HCT116 (cell line): ENCODE data around the gene TNFRSF19. TPM values are rescaled to one million over a fixed set of nuclear protein-coding genes. Genes with fewer than 3 reads are reported as not detected.

Experiments used
- ATAC-seq: fragments of 200-7000 bp; cut with Tn5 transposase; 2 replicates; pipeline ENCODE4 v1.9.1; 2020; ENCODE audit warnings: mild to moderate bottlenecking, moderate library complexity
- BruUV-seq: library from RNA; stranded (reverse); fragments of 400-500 nt; replicated peaks from 2 replicates; lab custom pipeline; 2021; lab: Mats Ljungman, UMichigan
- CTCF ChIA-PET: fragments of 300-600 bp; sonication (Branson Sonifier 250); formaldehyde crosslinking; loops from one replicate; lab custom pipeline; 2021; ENCODE audit warnings: antibody characterized with exemption; lab: Charles Lee
- POLR2A ChIA-PET: fragments of 300-600, 350-600 bp; sonication (Branson Sonifier 250); formaldehyde crosslinking; loops from one replicate; lab custom pipeline; 2021; ENCODE audit warnings: antibody characterized with exemption; lab: Charles Lee
- RAD21 ChIA-PET, 2 experiments: fragments of 300-600 bp; sonication (Branson Sonifier 250); formaldehyde crosslinking; loops; one replicate each; lab custom pipeline; 2023; ENCODE audit warnings: low total read pairs in 2 of 2; ENCODE audit not compliant: uncharacterized antibody in 2 of 2, unreplicated experiment in 2 of 2, low non-redundant PET in 1 of 2; lab: Charles Lee
- DNase-seq: peaks from one replicate; pipeline ENCODE4 v3.0.0-alpha.2; 2010; ENCODE audit warnings: low read depth, low spot score
- H2AFZ ChIP-seq: fragments of 200-600 bp; shearing (Covaris generic), sonication (generic); 2 replicates; pipeline ENCODE4 v1.6.1; 2017; ENCODE audit warnings: low read depth, mixed run types, mixed read lengths, antibody characterized with exemption, low read length; ENCODE audit not compliant: poor library complexity, severe bottlenecking
- H3K27ac ChIP-seq: 2 replicates; pipeline ENCODE4 v1.5.1; 2012; ENCODE audit warnings: low read depth, low read length
- H3K27me3 ChIP-seq: fragments of 200-600 bp; sonication (generic); 2 replicates; pipeline ENCODE4 v1.6.1; 2016; ENCODE audit warnings: mixed run types, low read length, mixed read lengths; ENCODE audit not compliant: insufficient read depth
- H3K36me3 ChIP-seq, 2 experiments: fragments of 200-500 bp in 1 of 2; fragments of 200-600 bp in 1 of 2; sonication (Bioruptor generic) in 1 of 2; sonication (generic) in 1 of 2; 2 replicates each; pipeline versions ENCODE4 v1.5.1 to v1.6.1; 2014 to 2016; ENCODE audit warnings: low read length in 2 of 2, inconsistent platforms in 1 of 2, mixed read lengths in 1 of 2, mixed run types in 1 of 2; ENCODE audit not compliant: insufficient read depth in 2 of 2, control insufficient read depth in 1 of 2
- H3K4me1 ChIP-seq, 2 experiments: fragments of 200-600 bp in 1 of 2; sonication (generic) in 1 of 2; 2 replicates each; pipeline versions ENCODE4 v1.5.1 to v1.6.1; 2012 to 2017; ENCODE audit warnings: low read length in 2 of 2, inconsistent platforms in 1 of 2, mild to moderate bottlenecking in 1 of 2, mixed read lengths in 1 of 2, mixed run types in 1 of 2, moderate library complexity in 1 of 2; ENCODE audit not compliant: insufficient read depth in 2 of 2, control insufficient read depth in 1 of 2
- H3K4me2 ChIP-seq: fragments of 200-600 bp; sonication (generic); 2 replicates; pipeline ENCODE4 v1.6.1; 2017; ENCODE audit warnings: mixed run types, low read length, mixed read lengths
- H3K4me3 ChIP-seq, 2 experiments: fragments of 200-600 bp in 1 of 2; sonication (generic) in 1 of 2; replicated peaks in 1 of 2; 2 replicates each; pipeline ENCODE4 v1.5.1; 2011 to 2016; ENCODE audit warnings: low read length in 2 of 2, control low read depth in 1 of 2, low read depth in 1 of 2, mild to moderate bottlenecking in 1 of 2, mixed read lengths in 1 of 2, mixed run types in 1 of 2
- H3K79me2 ChIP-seq: fragments of 200-600 bp; sonication (generic); 2 replicates; pipeline ENCODE4 v1.6.1; 2017; ENCODE audit warnings: mild to moderate bottlenecking, mixed run types, low read length, moderate library complexity, mixed read lengths; ENCODE audit not compliant: insufficient read depth
- H3K9ac ChIP-seq: fragments of 200-600 bp; sonication (generic); 2 replicates; pipeline ENCODE4 v1.6.1; 2016; ENCODE audit warnings: low read length, mixed read lengths
- H3K9me2 ChIP-seq: fragments of 200-600 bp; sonication (generic), shearing (Covaris generic); 2 replicates; pipeline ENCODE4 v1.6.1; 2017; ENCODE audit warnings: mixed run types, mild to moderate bottlenecking, moderate library complexity; ENCODE audit not compliant: insufficient read depth
- H3K9me3 ChIP-seq, 2 experiments: fragments of 200-500 bp in 1 of 2; fragments of 200-600 bp in 1 of 2; sonication (Bioruptor generic) in 1 of 2; sonication (generic) in 1 of 2; 2 replicates each; pipeline ENCODE4 v1.6.1; 2014 to 2017; ENCODE audit warnings: low read length in 2 of 2, mixed read lengths in 2 of 2, inconsistent platforms in 1 of 2, low read depth in 1 of 2, mild to moderate bottlenecking in 1 of 2, mixed run types in 1 of 2, moderate library complexity in 1 of 2; ENCODE audit not compliant: control insufficient read depth in 1 of 2, insufficient read depth in 1 of 2
- H4K20me1 ChIP-seq: fragments of 200-600 bp; sonication (generic), shearing (Covaris generic); 2 replicates; pipeline ENCODE4 v1.6.1; 2017; ENCODE audit warnings: mixed run types, mild to moderate bottlenecking, moderate library complexity; ENCODE audit not compliant: insufficient read depth
- CBX3 ChIP-seq: IDR thresholded peaks from 2 replicates; pipeline ENCODE4 v1.6.1; 2012; ENCODE audit warnings: low read depth
- CTCF ChIP-seq, 3 experiments: fragments of 200-600 bp in 1 of 3; sonication (generic) in 1 of 3; IDR thresholded peaks in 2 of 3; conservative IDR thresholded peaks in 1 of 3; 2 replicates each; pipeline ENCODE4 v1.5.1; 2012 to 2017; ENCODE audit warnings: low read depth in 2 of 3, low read length in 2 of 3, antibody characterized with exemption in 1 of 3, borderline replicate concordance in 1 of 3, control low read depth in 1 of 3, mild to moderate bottlenecking in 1 of 3, mixed read lengths in 1 of 3, mixed run types in 1 of 3, moderate library complexity in 1 of 3; ENCODE audit not compliant: insufficient read depth in 1 of 3
- EGR1 ChIP-seq: IDR thresholded peaks from 2 replicates; pipeline ENCODE4 v1.6.1; 2012; ENCODE audit warnings: low read depth
- ELF1 ChIP-seq: IDR thresholded peaks from 2 replicates; pipeline ENCODE4 v1.6.1; 2012; ENCODE audit warnings: low read depth, borderline replicate concordance
- EZH2phosphoT487 ChIP-seq: fragments of 200-600 bp; IDR thresholded peaks from 2 replicates; pipeline ENCODE4 v1.6.1; 2018; ENCODE audit warnings: antibody characterized with exemption, borderline replicate concordance
- MAX ChIP-seq: IDR thresholded peaks from 2 replicates; pipeline ENCODE4 v1.6.1; 2012
- POLR2A ChIP-seq: IDR thresholded peaks from 2 replicates; pipeline ENCODE4 v1.7.0; 2011; ENCODE audit warnings: borderline replicate concordance; ENCODE audit not compliant: insufficient read depth, insufficient read length; ENCODE audit errors: extremely low read depth
- REST ChIP-seq: IDR thresholded peaks from 2 replicates; pipeline ENCODE4 v1.6.1; 2012; ENCODE audit warnings: low read depth
- SIN3A ChIP-seq: IDR thresholded peaks from 2 replicates; pipeline ENCODE4 v1.6.1; 2012; ENCODE audit warnings: low read depth
- SP1 ChIP-seq: IDR thresholded peaks from 2 replicates; pipeline ENCODE4 v1.6.1; 2012; ENCODE audit warnings: low read depth
- TCF7L2 ChIP-seq: IDR thresholded peaks from 2 replicates; pipeline ENCODE4 v1.7.0; 2011; ENCODE audit warnings: borderline replicate concordance, inconsistent platforms; ENCODE audit not compliant: insufficient read depth, insufficient read length; ENCODE audit errors: extremely low read depth
- ZBTB33 ChIP-seq: IDR thresholded peaks from 2 replicates; pipeline ENCODE4 v1.6.1; 2011; ENCODE audit warnings: mild to moderate bottlenecking, low read length, moderate library complexity; ENCODE audit not compliant: insufficient replicate concordance; ENCODE audit errors: extremely low read depth
- ZFX ChIP-seq: fragments of 450-650 bp; IDR thresholded peaks from 2 replicates; pipeline ENCODE4 v1.6.1; 2017
- ZNF274 ChIP-seq: fragments of 200-500 bp; sonication (Bioruptor generic); IDR thresholded peaks from 2 replicates; pipeline ENCODE4 v1.6.1; 2014; ENCODE audit warnings: mild to moderate bottlenecking, low read depth, low read length, inconsistent platforms
- intact Hi-C: fragments of 100-400 bp; cut with micrococcal nuclease; formaldehyde crosslinking; loops from 2 replicates; pipeline ENCODE4 v1.10.0; 2022
- total RNA-seq: library from RNA; stranded (reverse); gene quantifications from one replicate; pipeline ENCODE4 v1.2.1, GENCODE V29; 2021; ENCODE audit not compliant: unreplicated experiment

Gene TNFRSF19
- total RNA-seq, 1 experiment from 2014 or later: 1.1 TPM

- no peak overlapping the region for H3K27ac ChIP-seq
- no peak overlapping the region for H2AFZ ChIP-seq
- no TSS peak for BruUV-seq
- H4K20me1 ChIP-seq: no peaks in the 10 kb centered on the region
- ATAC-seq: peak; percentile 67
- DNase-seq: no peak
- H3K79me2 ChIP-seq: no peaks in the 10 kb centered on the region
- H3K4me1 ChIP-seq: no peaks in the 10 kb centered on the region
- H3K27me3 ChIP-seq: no peaks in the 10 kb centered on the region
- TF ChIP-seq ZBTB33: no peak
- no peak for TF ChIP-seq SIN3A
- TF ChIP-seq SP1: no peak
- TF ChIP-seq CTCF (IDR thresholded peaks at IDR 0.05 in 2 of 3, conservative IDR thresholded peaks at IDR 0.05 in 1 of 3; ENCODE audit: borderline replicate concordance in 1 of 3, insufficient read depth in 1 of 3, low read depth in 2 of 3, low read length in 2 of 3): peak in 2 of 3 experiments; percentile 12 to 21; a peak in 1 of 6 replicates
- no peak overlapping the region for H3K4me2 ChIP-seq
- RAD21 ChIA-PET: no interaction called here
- intact Hi-C loops: no loop called here
- H3K9ac ChIP-seq: no peak overlapping the region
- no peaks in the 10 kb centered on the region for H3K9me2 ChIP-seq
- POLR2A ChIA-PET: no interaction called here
- CTCF ChIA-PET: no interaction called here
- H3K9me3 ChIP-seq: no peaks in the 10 kb centered on the region
- H3K36me3 ChIP-seq: no peaks in the 10 kb centered on the region
- no peak overlapping the region for H3K4me3 ChIP-seq
These were observed 64.7 kb downstream of the TNFRSF19 start for GRCh38 chr13:23634897-23635296.

GRCh38 chr13:23636360-23636759, 66.1 kb downstream of the TNFRSF19 start:
- no peak overlapping the region for H2AFZ ChIP-seq
- no peak overlapping the region for H3K4me2 ChIP-seq
- H3K36me3 ChIP-seq: no peaks in the 10 kb centered on the region
- DNase-seq: no peak
- ChIA-PET RAD21 (no interaction called here), POLR2A (no interaction called here), CTCF (no interaction called here)
- no peak overlapping the region for H3K4me3 ChIP-seq
- no peaks in the 10 kb centered on the region for H3K4me1 ChIP-seq
- intact Hi-C loops: no loop called here
- no peak overlapping the region for H3K27ac ChIP-seq
- no peaks in the 10 kb centered on the region for H3K9me3 ChIP-seq
- no peaks in the 10 kb centered on the region for H3K9me2 ChIP-seq
- H3K27me3 ChIP-seq: no peaks in the 10 kb centered on the region
- BruUV-seq: no TSS peak
- H3K79me2 ChIP-seq: no peaks in the 10 kb centered on the region
- no peaks in the 10 kb centered on the region for H4K20me1 ChIP-seq
- no peak for ATAC-seq
- H3K9ac ChIP-seq: no peak overlapping the region
- TF ChIP-seq ELF1 (no peak), EZH2phosphoT487 (no peak), MAX (no peak), EGR1 (no peak), ZFX (no peak), POLR2A (no peak), CBX3 (no peak), ZNF274 (no peak), TCF7L2 (no peak), REST (no peak)
